ENCODE data around the gene TTLL11. TPM values are rescaled to one million over a fixed set of nuclear protein-coding genes. Genes with fewer than 3 reads are reported as not detected.

The TTLL11 gene
- total and polyA plus RNA-seq, 2 experiments from 2014 or later, result 0.57 to 1.4 TPM

GRCh38 chr9:121853617-121854395 is 239.3 kb downstream of the TTLL11 start:
- no peaks in the 10 kb centered on the region; the same call in 1 of the 2 replicates for H3K9me2 ChIP-seq (ENCODE audit: insufficient read depth)
- Mint-ChIP-seq H3K36me3 (ENCODE audit: low read depth) (no peaks in the 10 kb centered on the region), H3K4me3 (no peak overlapping the region), H3K4me1 (peaks cover 20% of the 10 kb centered on the region), H3K27me3 (ENCODE audit: insufficient read depth, low read depth, poor library complexity) (peaks cover 12% of the 10 kb centered on the region), H3K9me3 (peaks cover 7% of the 10 kb centered on the region; the same call in 1 of the 3 replicates), H3K27ac (no peak overlapping the region)
- H3K79me2 ChIP-seq (replicated peaks; ENCODE audit: insufficient read depth), result no peaks in the 10 kb centered on the region
- no peaks in the 10 kb centered on the region for H3F3A ChIP-seq (replicated peaks; ENCODE audit: low read depth)
- H2AFZ ChIP-seq, result no peak overlapping the region
- no peaks in the 10 kb centered on the region for H4K20me1 ChIP-seq (replicated peaks; ENCODE audit: insufficient read depth)
- no peaks in the 10 kb centered on the region for H3K36me3 ChIP-seq (ENCODE audit: insufficient read depth)
- H3K4me2 ChIP-seq, result no peak overlapping the region
- no peak for DNase-seq (ENCODE audit: low spot score)
- TF ChIP-seq STAT1 (IDR thresholded peaks at IDR 0.05; ENCODE audit: unreplicated experiment), result no peak
- TF ChIP-seq ZNF331 (CRISPR knock-in tag; IDR thresholded peaks at IDR 0.05; ENCODE audit: low read depth), result no peak
- TF ChIP-seq ZNF462 (CRISPR knock-in tag; IDR thresholded peaks at IDR 0.05), result no peak
- no peak for TF ChIP-seq POLR2AphosphoS5 (IDR thresholded peaks at IDR 0.05; ENCODE audit: low read depth)
- TF ChIP-seq EZH2 (IDR thresholded peaks at IDR 0.05; ENCODE audit: low read depth, unreplicated experiment), result no peak
- TF ChIP-seq ZNF114 (CRISPR knock-in tag; IDR thresholded peaks at IDR 0.05), result no peak
- no peak for TF ChIP-seq REST (IDR thresholded peaks at IDR 0.05; ENCODE audit: unreplicated experiment)
- no peak for TF ChIP-seq ETS1 (IDR thresholded peaks at IDR 0.05)
- no peak for TF ChIP-seq JUNB (IDR thresholded peaks at IDR 0.05; ENCODE audit: unreplicated experiment)
- no peak for TF ChIP-seq NANOG (IDR thresholded peaks at IDR 0.05; ENCODE audit: borderline replicate concordance)
- no peak for TF ChIP-seq CTCF (conservative IDR thresholded peaks at IDR 0.05; ENCODE audit: low read depth in 2 of 2)
- no peak for TF ChIP-seq CREB1 (CRISPR knock-in tag; IDR thresholded peaks at IDR 0.05; ENCODE audit: low read depth)
- no peak for TF ChIP-seq EZH2phosphoT487 (IDR thresholded peaks at IDR 0.05; ENCODE audit: unreplicated experiment)
- H3K27me3 ChIP-seq (ENCODE audit: insufficient read depth), result no peaks in the 10 kb centered on the region
- H3K27ac ChIP-seq (ENCODE audit: low read depth), result no peak overlapping the region
- no peak for ATAC-seq
- no peaks in the 10 kb centered on the region for H3K4me1 ChIP-seq (ENCODE audit: insufficient read depth)
- no peak overlapping the region for H3K4me3 ChIP-seq
